ENCODE data around the gene MORN1. TPM values are rescaled to one million over a fixed set of nuclear protein-coding genes. Genes with fewer than 3 reads are reported as not detected.

MORN1 gene
- total and polyA plus RNA-seq, 2 of the 8 experiments (the other 6 are each of a cell fraction or from before 2014, with no cell fraction given): 5.0 to 9.1 TPM

GRCh38 chr1:2412395-2412772 lies 21.0 kb upstream of the MORN1 start, which contains the start of gene PEX10 (continued):
- TF ChIP-seq CHD7 (IDR thresholded peaks at IDR 0.05; ENCODE audit: insufficient replicate concordance, low read length): no peak
- TF ChIP-seq SUZ12 (IDR thresholded peaks at IDR 0.05; ENCODE audit: low read length): no peak
- TF ChIP-seq ZNF274 (IDR thresholded peaks at IDR 0.05; ENCODE audit: borderline replicate concordance, extremely low read depth, low read length): no peak
- peak; percentile 15; the same call in 1 of the 2 replicates for TF ChIP-seq TAF1 (IDR thresholded peaks at IDR 0.05; ENCODE audit: low read depth, low read length)
- no peak for TF ChIP-seq GABPA (IDR thresholded peaks at IDR 0.05; ENCODE audit: borderline replicate concordance, insufficient read depth, low read length)
- TF ChIP-seq MAX (IDR thresholded peaks at IDR 0.05): peak; percentile 64; the same call in 1 of the 2 replicates
- TF ChIP-seq SP1 (IDR thresholded peaks at IDR 0.05; ENCODE audit: low read depth, low read length): peak; percentile 73; the same call in 1 of the 2 replicates
- no peak for TF ChIP-seq HDAC6 (IDR thresholded peaks at IDR 0.05; ENCODE audit: low read depth, low read length)
- TF ChIP-seq ASH2L (IDR thresholded peaks at IDR 0.05; ENCODE audit: low read length): peak; percentile 76
- no peak for TF ChIP-seq TEAD4 (IDR thresholded peaks at IDR 0.05; ENCODE audit: low read depth, low read length)

Measured in H1 (cell line).